ENCODE results near the gene MAIP1. TPM values are rescaled to one million over a fixed set of nuclear protein-coding genes. Genes with fewer than 3 reads are reported as not detected.

The MAIP1 gene
- total and polyA plus RNA-seq, 2 of the 4 experiments (the other 2 are of a cell fraction) = 14.2 to 16.8 TPM

DNA sequence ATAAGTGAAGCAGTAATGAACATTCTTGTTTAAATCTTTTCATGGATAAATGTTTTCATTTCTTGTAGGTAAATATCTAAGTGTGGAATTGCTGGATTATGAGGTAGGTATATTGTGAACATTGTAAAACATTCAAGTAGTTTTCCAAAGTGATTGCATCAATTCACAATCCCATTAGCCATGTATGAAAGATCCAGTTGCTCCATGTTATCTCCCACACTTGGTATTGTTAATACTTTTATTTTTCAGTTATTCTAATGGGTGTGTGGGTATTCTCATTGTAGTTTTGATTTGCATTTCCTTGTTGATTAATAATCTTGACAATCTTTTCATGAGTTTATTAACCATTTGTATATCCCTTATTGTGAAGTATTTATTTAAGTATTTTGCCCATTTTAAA is 50.3 kb downstream of the MAIP1 start:
- BruUV-seq (replicated peaks) = no TSS peak
- H3K56ac ChIP-seq (ENCODE audit: extremely low read depth, insufficient read depth, low read length) = no peak overlapping the region
- no peak overlapping the region for H3K4ac ChIP-seq (ENCODE audit: low read depth, low read length)
- H3K23ac ChIP-seq (ENCODE audit: low read depth, low read length) = no peak overlapping the region
- dilution Hi-C loops (cut with HindIII; ENCODE audit: low sequenced_read_pairs, unreplicated experiment) (no loop called here), in situ Hi-C loops (cut with MboI; ENCODE audit: low sequenced_read_pairs) (no loop called here), intact Hi-C loops (cut with micrococcal nuclease) (no loop called here)
- no peak overlapping the region for H2BK20ac ChIP-seq (ENCODE audit: low read depth, low read length)
- ChIA-PET CTCF (no interaction called here), POLR2A (ENCODE audit: unreplicated experiment) (no interaction called here)
- no peaks in the 10 kb centered on the region for H3K36me3 ChIP-seq (ENCODE audit: control insufficient read depth, insufficient read depth, low read length)
- TF ChIP-seq, protein P1, sequence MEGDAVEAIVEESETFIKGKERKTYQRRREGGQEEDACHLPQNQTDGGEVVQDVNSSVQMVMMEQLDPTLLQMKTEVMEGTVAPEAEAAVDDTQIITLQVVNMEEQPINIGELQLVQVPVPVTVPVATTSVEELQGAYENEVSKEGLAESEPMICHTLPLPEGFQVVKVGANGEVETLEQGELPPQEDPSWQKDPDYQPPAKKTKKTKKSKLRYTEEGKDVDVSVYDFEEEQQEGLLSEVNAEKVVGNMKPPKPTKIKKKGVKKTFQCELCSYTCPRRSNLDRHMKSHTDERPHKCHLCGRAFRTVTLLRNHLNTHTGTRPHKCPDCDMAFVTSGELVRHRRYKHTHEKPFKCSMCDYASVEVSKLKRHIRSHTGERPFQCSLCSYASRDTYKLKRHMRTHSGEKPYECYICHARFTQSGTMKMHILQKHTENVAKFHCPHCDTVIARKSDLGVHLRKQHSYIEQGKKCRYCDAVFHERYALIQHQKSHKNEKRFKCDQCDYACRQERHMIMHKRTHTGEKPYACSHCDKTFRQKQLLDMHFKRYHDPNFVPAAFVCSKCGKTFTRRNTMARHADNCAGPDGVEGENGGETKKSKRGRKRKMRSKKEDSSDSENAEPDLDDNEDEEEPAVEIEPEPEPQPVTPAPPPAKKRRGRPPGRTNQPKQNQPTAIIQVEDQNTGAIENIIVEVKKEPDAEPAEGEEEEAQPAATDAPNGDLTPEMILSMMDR (conservative IDR thresholded peaks at IDR 0.05; ENCODE audit: low read depth, low read length) = no peak
- TF ChIP-seq MAZ (IDR thresholded peaks at IDR 0.05; ENCODE audit: borderline replicate concordance, low read depth, low read length) = no peak
- TF ChIP-seq CEBPB (IDR thresholded peaks at IDR 0.05; ENCODE audit: low read depth, low read length) = no peak
- no peak for TF ChIP-seq RCOR1 (IDR thresholded peaks at IDR 0.05; ENCODE audit: insufficient replicate concordance, low read length)
- TF ChIP-seq RFX5 (IDR thresholded peaks at IDR 0.05; ENCODE audit: low read depth, low read length) = no peak
- TF ChIP-seq MXI1 (IDR thresholded peaks at IDR 0.05; ENCODE audit: borderline replicate concordance, low read depth, low read length) = no peak
- no peak for TF ChIP-seq FOS (IDR thresholded peaks at IDR 0.05; ENCODE audit: low read depth, low read length)
- TF ChIP-seq POLR2A (IDR thresholded peaks at IDR 0.05; ENCODE audit: low read depth, low read length) = no peak
- H2BK120ac ChIP-seq (ENCODE audit: low read depth, low read length) = no peak overlapping the region
- no peak overlapping the region for H2AK9ac ChIP-seq (replicated peaks; ENCODE audit: low read depth, low read length, poor library complexity)
- no peak overlapping the region for H2AFZ ChIP-seq (replicated peaks; ENCODE audit: low read length, poor library complexity)
- no peak overlapping the region for H3K14ac ChIP-seq (replicated peaks; ENCODE audit: low read depth, low read length)
- H3K4me2 ChIP-seq (ENCODE audit: low read depth, low read length) = no peak overlapping the region
- H3K9me1 ChIP-seq (ENCODE audit: insufficient read depth, low read length) = no peaks in the 10 kb centered on the region
- no peak overlapping the region for H4K8ac ChIP-seq (ENCODE audit: low read depth in 2 of 2, low read length in 2 of 2)
- peaks cover 2% of the 10 kb centered on the region for H3K4me1 ChIP-seq (ENCODE audit: control insufficient read depth, insufficient read depth, low read length)
- H3K18ac ChIP-seq (ENCODE audit: low read depth, low read length) = no peak overlapping the region
- ATAC-seq (ENCODE audit: low read depth) = no peak
- H4K20me1 ChIP-seq (ENCODE audit: insufficient read depth, low read length) = no peaks in the 10 kb centered on the region
- no peak overlapping the region for H4K91ac ChIP-seq (ENCODE audit: insufficient read depth, low read depth, low read length)
- no peak overlapping the region for H3K27ac ChIP-seq (ENCODE audit: insufficient read depth, low read length)
- no peak overlapping the region for H4K5ac ChIP-seq (ENCODE audit: low read depth, low read length)
- no peaks in the 10 kb centered on the region for H3K79me1 ChIP-seq (ENCODE audit: low read depth in 1 of 2, low read length in 2 of 2)
- H3K27me3 ChIP-seq (ENCODE audit: control insufficient read depth, insufficient read depth, low read length) = no peaks in the 10 kb centered on the region
- no peak overlapping the region for H3K4me3 ChIP-seq (ENCODE audit: insufficient read depth, low read depth, low read length)
- no peak for DNase-seq
- no peak overlapping the region for H2BK5ac ChIP-seq (ENCODE audit: low read depth, low read length, poor library complexity, severe bottlenecking)
- no peak overlapping the region for H3K9ac ChIP-seq (ENCODE audit: low read depth, low read length)
- H2BK15ac ChIP-seq (ENCODE audit: low read depth, low read length) = no peak overlapping the region
- H2AK5ac ChIP-seq (ENCODE audit: low read depth, low read length) = no peak overlapping the region
- H3K9me3 ChIP-seq (ENCODE audit: control insufficient read depth, insufficient read depth, low read length) = peaks cover 5% of the 10 kb centered on the region
